ENCODE data around the gene RAB11FIP2.

Gene RAB11FIP2

GRCh38 chr10:117987244-117987909 is 59.4 kb downstream of the RAB11FIP2 start:
- in situ Hi-C loops (cut with HindIII; ENCODE audit: low sequenced_read_pairs) = no loop called here

DNA sequence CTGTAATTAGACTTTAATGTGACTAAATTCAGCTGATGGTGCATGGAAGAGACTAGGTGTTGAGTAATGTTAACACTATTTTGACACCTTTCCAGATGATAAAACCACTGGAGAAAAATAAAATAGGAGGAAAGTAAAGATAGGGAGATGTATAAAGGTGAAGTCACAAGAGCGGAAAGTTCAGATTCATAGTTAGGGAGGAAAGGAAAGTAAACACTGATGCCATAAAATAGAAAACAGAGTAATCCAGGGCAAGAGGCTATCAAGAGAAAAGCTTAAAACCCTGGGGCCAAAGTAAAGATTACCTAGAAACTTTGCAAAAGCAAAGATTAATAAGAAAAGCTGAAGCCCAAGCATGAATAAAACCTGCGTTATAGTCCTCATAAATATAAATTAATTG is 62.8 kb downstream of the RAB11FIP2 start:
- in situ Hi-C loops (cut with HindIII; ENCODE audit: low sequenced_read_pairs) = no loop called here

DNA sequence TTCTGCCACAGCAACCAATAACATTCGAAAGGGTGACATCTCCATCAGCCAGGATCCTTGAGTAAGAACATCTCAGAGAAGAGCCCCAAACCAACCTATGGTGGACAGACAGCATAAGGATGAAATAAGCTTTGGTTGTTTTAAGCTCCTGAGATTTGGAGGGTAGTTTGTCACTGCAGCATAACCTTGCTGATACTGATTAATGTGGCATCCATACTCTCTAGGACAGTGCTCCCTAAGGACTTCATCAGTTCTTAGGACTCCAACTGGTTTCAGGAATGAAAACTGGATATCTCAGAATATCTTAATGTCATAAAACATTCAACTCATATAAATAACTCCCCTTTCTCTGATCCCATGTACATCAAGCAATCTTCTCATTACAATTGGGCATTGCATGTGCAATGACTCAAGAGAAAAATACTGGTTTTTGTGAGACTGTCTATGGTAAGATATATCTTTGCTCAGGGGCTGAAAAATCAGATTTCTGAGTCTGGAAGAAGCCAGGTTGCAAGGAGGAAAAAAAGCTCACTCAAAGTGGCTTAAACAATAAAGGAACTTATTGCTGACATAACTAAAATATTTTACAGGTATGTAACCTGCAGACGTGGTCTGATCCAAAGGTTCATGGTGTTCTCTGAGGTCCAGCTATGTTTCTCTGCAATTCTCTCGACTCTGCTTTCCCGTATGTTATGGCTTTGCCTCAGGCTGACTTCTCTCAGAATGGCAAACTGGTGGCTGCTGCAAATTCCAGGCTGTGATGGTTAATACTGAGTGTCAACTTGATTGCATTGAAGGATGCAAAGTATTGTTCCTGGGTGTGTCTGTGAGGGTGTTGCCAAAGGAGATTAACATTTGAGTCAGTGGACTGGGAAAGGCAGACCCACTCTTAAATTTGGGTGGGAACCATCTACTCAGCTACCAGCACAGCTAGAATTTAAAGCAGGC is 65.7 kb downstream of the RAB11FIP2 start:
- in situ Hi-C loops (cut with HindIII; ENCODE audit: low sequenced_read_pairs) = no loop called here

DNA sequence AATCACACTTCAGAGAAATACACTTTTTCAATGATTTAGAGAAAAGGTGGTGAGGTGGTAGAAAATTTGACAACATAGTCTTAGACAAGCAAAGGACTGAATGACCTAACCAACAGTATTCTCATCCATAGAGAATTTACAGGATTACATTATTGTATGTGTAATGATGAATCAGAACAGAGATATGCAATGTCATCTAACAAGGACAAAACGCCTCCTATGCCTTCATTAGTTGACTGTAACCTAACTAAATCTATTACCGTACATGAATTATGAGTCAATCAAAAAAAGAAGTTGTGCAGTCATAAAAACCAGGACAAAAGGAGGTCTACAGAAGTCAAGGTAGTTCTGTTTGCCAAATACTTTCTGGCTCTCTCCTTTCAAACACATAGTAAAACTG is 66.5 kb downstream of the RAB11FIP2 start:
- in situ Hi-C loops (cut with HindIII; ENCODE audit: low sequenced_read_pairs) = no loop called here

DNA sequence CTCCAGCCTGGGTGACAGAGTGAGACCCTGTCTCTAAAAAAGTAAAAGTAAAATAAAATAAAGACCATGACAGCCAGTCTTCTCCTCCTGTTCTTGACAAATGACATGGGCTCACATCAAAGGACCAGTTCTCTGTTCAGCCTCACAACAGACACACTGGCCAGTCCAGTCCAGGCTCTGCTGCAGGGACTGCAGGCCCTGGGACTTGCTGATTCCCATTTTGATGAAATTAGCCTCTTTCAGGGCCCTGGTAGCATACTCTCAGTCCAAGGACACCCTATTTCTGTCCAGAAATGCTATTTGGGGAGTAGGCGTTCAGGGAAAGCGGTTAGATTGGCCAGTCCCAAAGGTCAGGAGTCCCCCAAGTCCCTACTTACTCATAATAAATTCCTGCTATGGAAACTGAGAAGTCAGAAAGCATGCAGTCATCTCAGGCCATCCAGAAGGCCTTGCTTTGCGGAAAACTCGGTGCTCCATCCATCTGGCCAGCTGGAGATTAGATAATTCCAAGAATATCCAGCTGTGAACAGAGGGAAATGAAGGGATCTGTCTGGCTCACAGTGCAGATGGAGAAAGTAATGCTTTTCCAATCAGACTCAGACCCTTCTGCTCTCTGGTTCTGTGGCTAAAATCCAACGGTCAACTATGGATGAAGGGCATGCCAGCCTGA is 74.4 kb downstream of the RAB11FIP2 start:
- in situ Hi-C loops (cut with HindIII; ENCODE audit: low sequenced_read_pairs) = no loop called here

DNA sequence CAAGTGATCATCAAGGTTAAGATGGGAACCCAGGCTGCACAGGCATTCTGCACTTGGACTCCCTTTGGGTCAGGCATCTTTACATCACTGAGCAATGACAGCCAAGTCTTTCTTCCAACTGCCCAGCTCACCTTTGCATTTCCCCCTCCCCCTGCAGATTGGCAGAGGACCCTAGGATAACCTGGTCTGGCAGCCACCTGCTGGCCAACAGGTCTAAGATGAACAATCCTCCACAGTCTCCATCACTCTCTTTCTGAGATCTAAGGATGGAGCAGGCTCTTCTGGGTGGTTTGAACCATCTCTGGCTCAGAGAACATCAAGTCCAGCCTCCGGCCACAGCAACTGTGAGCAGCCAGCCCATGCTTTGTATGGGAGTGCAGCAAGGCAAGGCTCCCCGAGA is 75.8 kb downstream of the RAB11FIP2 start:
- in situ Hi-C loops (cut with HindIII; ENCODE audit: low sequenced_read_pairs) = no loop called here

GRCh38 chr10:117969592-117969991 is 77.1 kb downstream of the RAB11FIP2 start:
- in situ Hi-C loops (cut with HindIII; ENCODE audit: low sequenced_read_pairs) = no loop called here

GRCh38 chr10:117968354-117969182 is 78.2 kb downstream of the RAB11FIP2 start:
- in situ Hi-C loops (cut with HindIII; ENCODE audit: low sequenced_read_pairs) = no loop called here

- in situ Hi-C loops (cut with HindIII; ENCODE audit: low sequenced_read_pairs) = no loop called here
These were observed 79.5 kb downstream of the RAB11FIP2 start for GRCh38 chr10:117967149-117967650.

- in situ Hi-C loops (cut with HindIII; ENCODE audit: low sequenced_read_pairs) = no loop called here
These were observed 80.8 kb downstream of the RAB11FIP2 start for GRCh38 chr10:117965984-117966383.

GRCh38 chr10:117964536-117964935 is 82.2 kb downstream of the RAB11FIP2 start:
- in situ Hi-C loops (cut with HindIII; ENCODE audit: low sequenced_read_pairs) = no loop called here

DNA sequence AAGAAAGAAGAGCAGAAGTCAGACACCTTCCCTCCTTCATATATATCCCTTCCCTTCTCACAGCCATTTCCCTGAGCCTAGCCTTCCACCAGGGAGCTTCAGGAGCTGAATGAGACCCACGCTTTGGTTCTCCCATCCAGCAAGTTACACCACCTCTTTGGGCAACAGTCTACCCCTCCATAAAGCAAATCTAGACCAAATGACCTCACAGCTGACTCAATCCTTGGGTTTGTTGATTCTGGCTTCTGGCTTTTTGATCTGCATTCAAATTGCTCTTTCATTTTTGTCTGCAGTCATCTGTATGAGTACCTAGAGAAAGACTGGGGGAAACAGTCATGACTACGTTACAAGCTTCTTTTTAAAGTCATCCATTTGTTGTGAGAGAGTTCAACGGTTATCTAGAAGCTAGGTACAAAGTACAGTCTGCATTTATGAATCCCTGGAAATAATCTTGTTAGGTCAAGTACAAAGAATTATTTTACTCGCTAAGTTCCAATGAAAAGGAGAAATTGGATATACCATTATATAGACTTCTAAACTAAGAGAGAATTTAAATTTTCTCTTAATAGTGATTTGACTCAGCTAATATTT is 86.3 kb downstream of the RAB11FIP2 start:
- in situ Hi-C loops (cut with HindIII; ENCODE audit: low sequenced_read_pairs) = no loop called here

DNA sequence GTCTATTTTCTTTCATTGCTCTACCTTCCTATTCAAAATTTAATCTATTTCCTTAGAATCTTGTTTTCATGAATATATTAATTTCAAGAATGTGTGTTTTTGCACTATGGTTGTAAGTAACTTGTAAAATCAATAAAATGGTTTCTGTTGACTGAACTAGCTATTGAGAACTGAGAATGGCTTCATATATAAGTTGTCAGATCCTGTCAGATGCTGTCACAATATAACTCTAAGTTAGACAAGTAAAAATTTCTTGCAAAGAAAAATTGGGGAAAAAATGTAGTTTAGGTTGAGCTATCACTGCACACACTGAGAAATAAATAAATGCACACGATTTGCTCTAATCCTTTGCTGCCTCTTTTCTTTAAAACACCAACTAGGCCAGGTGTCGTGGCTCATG is 89.8 kb downstream of the RAB11FIP2 start:
- in situ Hi-C loops (cut with HindIII; ENCODE audit: low sequenced_read_pairs) = no loop called here

GRCh38 chr10:117955176-117955575 is 91.6 kb downstream of the RAB11FIP2 start:
- in situ Hi-C loops (cut with HindIII; ENCODE audit: low sequenced_read_pairs) = no loop called here

All from endothelial cell of hepatic sinusoid (primary cell).